ENCODE data around the gene PLK3. TPM values are rescaled to one million over a fixed set of nuclear protein-coding genes. Genes with fewer than 3 reads are reported as not detected.
"Not testable (repeated sequence)": the region's sequence is repeated elsewhere in the genome, so short reads cannot be mapped to it uniquely, and the experiment has no call there.

The PLK3 gene
- polyA plus RNA-seq, 1 donor (not counting 4 experiments of a cell fraction or from before 2014, with no cell fraction given) = 34.0 TPM

DNA sequence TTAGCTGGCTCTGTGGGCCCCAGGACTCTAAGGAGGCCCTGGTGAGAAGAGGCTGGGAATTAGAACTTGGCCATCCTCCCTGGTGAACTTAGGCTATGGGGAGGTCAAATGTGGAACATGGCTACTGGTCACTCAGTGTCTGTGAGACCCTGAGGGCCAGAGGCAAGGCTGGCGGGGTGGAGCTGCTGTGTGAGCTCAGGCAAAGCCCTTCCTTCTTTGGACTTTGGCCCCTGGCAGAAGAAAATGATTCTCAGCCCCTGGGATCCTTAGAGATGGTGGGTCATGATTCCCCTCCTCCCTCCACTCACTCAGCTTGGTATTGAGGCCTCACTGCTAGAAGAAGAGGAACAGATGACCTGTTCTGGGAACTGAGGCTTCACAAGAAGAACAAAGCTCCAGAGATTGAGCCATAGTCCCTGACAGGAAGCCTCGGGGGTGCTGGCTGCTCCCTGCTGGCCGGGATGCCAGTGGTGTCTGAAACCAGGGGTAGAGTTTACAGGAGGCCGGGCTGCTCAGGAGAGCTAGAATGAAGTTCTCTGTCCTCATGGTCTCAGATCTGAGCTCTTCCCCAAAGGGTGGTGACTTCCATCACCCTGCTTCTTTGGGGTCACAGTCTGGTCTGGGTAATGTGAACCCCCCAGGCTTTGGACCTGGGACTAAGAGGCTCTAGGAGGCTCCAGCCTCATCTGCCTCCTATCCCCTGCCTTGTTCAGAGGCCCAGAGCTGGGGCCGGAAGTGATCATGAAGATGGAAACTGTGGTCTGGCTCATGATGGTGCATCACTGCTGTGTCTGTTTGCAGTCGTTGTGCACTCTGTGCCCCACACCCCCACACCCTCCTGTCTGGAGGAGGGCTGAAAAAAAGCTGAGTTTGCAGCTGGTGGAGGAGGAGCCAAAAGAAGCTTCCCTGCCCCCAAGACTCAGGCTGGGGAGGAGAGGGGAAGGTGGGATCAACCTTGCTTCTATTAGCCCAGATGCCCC lies 9.1 kb downstream of the PLK3 start:
- Histone ChIP-seq H2AFZ (ENCODE audit: control insufficient read depth, low read length) (no peak overlapping the region), H3K36me3 (ENCODE audit: control insufficient read depth in 2 of 2, extremely low read depth in 1 of 2, insufficient read depth in 2 of 2, low read length in 2 of 2) (peaks cover 13 to 42% of the 10 kb centered on the region in 2 experiments), H4K20me1 (ENCODE audit: control insufficient read depth, extremely low read depth, insufficient read depth, low read length) (no peaks in the 10 kb centered on the region), H3K4me3 (ENCODE audit: control insufficient read depth in 2 of 3, extremely low read depth in 1 of 3, insufficient read depth in 2 of 3, low read depth in 1 of 3, low read length in 3 of 3) (no peak overlapping the region), H3K9ac (ENCODE audit: control insufficient read depth, extremely low read depth, insufficient read depth, low read length) (peak overlapping the region; percentile 78), H3K9me1 (ENCODE audit: control insufficient read depth, extremely low read depth, insufficient read depth, low read length) (no peaks in the 10 kb centered on the region), H3K4me2 (ENCODE audit: control insufficient read depth, extremely low read depth, insufficient read depth, low read depth, low read length) (peak overlapping the region; percentile 81), H3K27ac (ENCODE audit: control insufficient read depth, insufficient read depth, low read length) (peak overlapping the region; percentile 95), H3K4me1 (ENCODE audit: control insufficient read depth, extremely low read depth, insufficient read depth, low read length) (peaks cover 46% of the 10 kb centered on the region), H3K27me3 (ENCODE audit: control insufficient read depth, extremely low read depth, insufficient read depth, low read length) (no peaks in the 10 kb centered on the region), H3K79me2 (ENCODE audit: control insufficient read depth, insufficient read depth, low read length) (peaks cover 3% of the 10 kb centered on the region), H3K9me3 (ENCODE audit: control insufficient read depth, low read depth, low read length) (no peaks in the 10 kb centered on the region)
- TF ChIP-seq, protein P1, sequence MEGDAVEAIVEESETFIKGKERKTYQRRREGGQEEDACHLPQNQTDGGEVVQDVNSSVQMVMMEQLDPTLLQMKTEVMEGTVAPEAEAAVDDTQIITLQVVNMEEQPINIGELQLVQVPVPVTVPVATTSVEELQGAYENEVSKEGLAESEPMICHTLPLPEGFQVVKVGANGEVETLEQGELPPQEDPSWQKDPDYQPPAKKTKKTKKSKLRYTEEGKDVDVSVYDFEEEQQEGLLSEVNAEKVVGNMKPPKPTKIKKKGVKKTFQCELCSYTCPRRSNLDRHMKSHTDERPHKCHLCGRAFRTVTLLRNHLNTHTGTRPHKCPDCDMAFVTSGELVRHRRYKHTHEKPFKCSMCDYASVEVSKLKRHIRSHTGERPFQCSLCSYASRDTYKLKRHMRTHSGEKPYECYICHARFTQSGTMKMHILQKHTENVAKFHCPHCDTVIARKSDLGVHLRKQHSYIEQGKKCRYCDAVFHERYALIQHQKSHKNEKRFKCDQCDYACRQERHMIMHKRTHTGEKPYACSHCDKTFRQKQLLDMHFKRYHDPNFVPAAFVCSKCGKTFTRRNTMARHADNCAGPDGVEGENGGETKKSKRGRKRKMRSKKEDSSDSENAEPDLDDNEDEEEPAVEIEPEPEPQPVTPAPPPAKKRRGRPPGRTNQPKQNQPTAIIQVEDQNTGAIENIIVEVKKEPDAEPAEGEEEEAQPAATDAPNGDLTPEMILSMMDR (optimal IDR thresholded peaks at IDR 0.05 in 1 of 3, IDR thresholded peaks at IDR 0.05 in 1 of 3, conservative IDR thresholded peaks at IDR 0.05 in 1 of 3; ENCODE audit: extremely low read depth in 1 of 3, insufficient read depth in 2 of 3, low read length in 3 of 3) = no peak
- no peak for TF ChIP-seq EZH2 (IDR thresholded peaks at IDR 0.05; ENCODE audit: low read length)
- peak; percentile 34 for FAIRE-seq
- no peak for DNase-seq (ENCODE audit: low read depth, low spot score)
- dilution Hi-C loops (cut with MboI; ENCODE audit: extremely low pct_ligation_motif_present, low sequenced_read_pairs) = no loop called here

DNA sequence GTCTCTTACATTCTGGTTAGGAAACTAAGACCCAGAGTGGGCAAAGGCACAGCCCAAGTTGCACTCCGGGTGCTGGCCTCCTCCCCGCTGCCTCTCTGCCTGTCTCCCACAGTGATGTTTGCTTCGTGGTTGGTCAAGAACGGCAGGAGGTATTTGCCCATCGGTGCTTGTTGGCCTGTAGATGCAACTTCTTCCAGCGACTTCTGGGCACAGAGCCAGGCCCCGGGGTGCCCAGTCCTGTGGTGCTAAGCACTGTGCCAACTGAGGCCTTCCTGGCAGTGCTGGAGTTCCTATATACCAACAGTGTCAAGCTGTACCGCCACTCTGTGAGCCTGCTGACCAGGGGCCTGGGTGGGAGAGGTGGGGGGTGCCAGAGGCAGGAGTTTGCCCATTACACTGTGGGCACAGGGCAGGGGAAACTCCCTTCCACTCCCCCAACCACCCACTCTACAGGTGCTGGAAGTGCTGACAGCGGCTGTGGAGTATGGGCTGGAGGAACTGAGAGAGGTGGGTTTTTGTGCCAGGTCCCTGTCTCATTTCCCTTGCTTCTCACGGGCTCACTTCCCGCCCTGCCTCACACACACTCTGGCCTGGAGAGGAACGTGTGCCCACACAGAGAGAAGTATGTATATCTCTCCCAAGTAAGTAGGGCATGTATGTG lies 10.1 kb downstream of the PLK3 start:
- dilution Hi-C loops (cut with MboI; ENCODE audit: extremely low pct_ligation_motif_present, low sequenced_read_pairs) = no loop called here
- no peak overlapping the region for H3K4me3 ChIP-seq (ENCODE audit: control insufficient read depth in 2 of 3, extremely low read depth in 1 of 3, insufficient read depth in 2 of 3, low read depth in 1 of 3, low read length in 3 of 3)
- FAIRE-seq = no peak
- no peak overlapping the region for H3K27ac ChIP-seq (ENCODE audit: control insufficient read depth, insufficient read depth, low read length)
- H3K4me1 ChIP-seq (ENCODE audit: control insufficient read depth, extremely low read depth, insufficient read depth, low read length) = peaks cover 53% of the 10 kb centered on the region
- H3K9ac ChIP-seq (ENCODE audit: control insufficient read depth, extremely low read depth, insufficient read depth, low read length) = no peak overlapping the region
- no peaks in the 10 kb centered on the region for H3K79me2 ChIP-seq (ENCODE audit: control insufficient read depth, insufficient read depth, low read length)
- no peaks in the 10 kb centered on the region for H3K27me3 ChIP-seq (ENCODE audit: control insufficient read depth, extremely low read depth, insufficient read depth, low read length)
- no peak overlapping the region for H3K4me2 ChIP-seq (ENCODE audit: control insufficient read depth, extremely low read depth, insufficient read depth, low read depth, low read length)
- DNase-seq (ENCODE audit: low read depth, low spot score) = no peak
- TF ChIP-seq, protein P1 (optimal IDR thresholded peaks at IDR 0.05 in 1 of 3, IDR thresholded peaks at IDR 0.05 in 1 of 3, conservative IDR thresholded peaks at IDR 0.05 in 1 of 3; ENCODE audit: extremely low read depth in 1 of 3, insufficient read depth in 2 of 3, low read length in 3 of 3) = no peak
- no peak for TF ChIP-seq EZH2 (IDR thresholded peaks at IDR 0.05; ENCODE audit: low read length)
- no peaks in the 10 kb centered on the region for H4K20me1 ChIP-seq (ENCODE audit: control insufficient read depth, extremely low read depth, insufficient read depth, low read length)
- H2AFZ ChIP-seq (ENCODE audit: control insufficient read depth, low read length) = no peak overlapping the region
- H3K9me1 ChIP-seq (ENCODE audit: control insufficient read depth, extremely low read depth, insufficient read depth, low read length) = no peaks in the 10 kb centered on the region
- no peaks in the 10 kb centered on the region for H3K9me3 ChIP-seq (ENCODE audit: control insufficient read depth, low read depth, low read length)
- peaks cover 10 to 39% of the 10 kb centered on the region in 2 experiments for H3K36me3 ChIP-seq (ENCODE audit: control insufficient read depth in 2 of 2, extremely low read depth in 1 of 2, insufficient read depth in 2 of 2, low read length in 2 of 2)

DNA sequence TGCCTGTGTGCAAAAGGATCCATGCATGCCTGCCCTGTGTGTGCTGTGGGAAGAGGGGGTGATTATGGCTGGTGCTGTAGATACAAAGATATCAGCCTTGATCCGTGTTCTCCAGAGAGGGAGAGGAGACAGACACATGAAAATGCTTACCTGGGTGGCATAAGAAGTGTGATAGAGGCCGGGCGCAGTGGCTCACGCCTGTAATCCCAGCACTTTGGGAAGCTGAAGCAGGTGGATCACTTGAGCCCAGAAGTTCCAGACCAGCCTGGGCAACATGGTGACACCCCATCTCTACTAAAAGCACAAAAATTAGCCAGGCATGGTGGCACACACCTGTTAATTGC lies 10.6 kb downstream of the PLK3 start:
- DNase-seq (ENCODE audit: low read depth, low spot score); H3K4me2 ChIP-seq (ENCODE audit: control insufficient read depth, extremely low read depth, insufficient read depth, low read depth, low read length): not testable (repeated sequence)

More for the DNA sequence above, 10.6 kb downstream of the PLK3 start:
- Histone ChIP-seq H3K36me3 (ENCODE audit: control insufficient read depth in 2 of 2, extremely low read depth in 1 of 2, insufficient read depth in 2 of 2, low read length in 2 of 2) (peaks cover 10 to 35% of the 10 kb centered on the region in 2 experiments), H3K4me1 (ENCODE audit: control insufficient read depth, extremely low read depth, insufficient read depth, low read length) (peaks cover 58% of the 10 kb centered on the region)
- H3K27ac ChIP-seq (ENCODE audit: control insufficient read depth, insufficient read depth, low read length); H3K9ac ChIP-seq (ENCODE audit: control insufficient read depth, extremely low read depth, insufficient read depth, low read length); H2AFZ ChIP-seq (ENCODE audit: control insufficient read depth, low read length); H3K9me3 ChIP-seq (ENCODE audit: control insufficient read depth, low read depth, low read length); H3K79me2 ChIP-seq (ENCODE audit: control insufficient read depth, insufficient read depth, low read length); H3K4me3 ChIP-seq (ENCODE audit: control insufficient read depth in 2 of 3, extremely low read depth in 1 of 3, insufficient read depth in 2 of 3, low read depth in 1 of 3, low read length in 3 of 3); FAIRE-seq; H3K9me1 ChIP-seq (ENCODE audit: control insufficient read depth, extremely low read depth, insufficient read depth, low read length); dilution Hi-C loops (cut with MboI; ENCODE audit: extremely low pct_ligation_motif_present, low sequenced_read_pairs); H3K27me3 ChIP-seq (ENCODE audit: control insufficient read depth, extremely low read depth, insufficient read depth, low read length); H4K20me1 ChIP-seq (ENCODE audit: control insufficient read depth, extremely low read depth, insufficient read depth, low read length): not testable (repeated sequence)
